GM12801 (cell line): ENCODE data around the gene NAGS.

ENCODE experiments used
- TF ChIP-seq, protein P1 (sequence below): IDR thresholded peaks from one replicate; pipeline ENCODE4 v1.5.1; 2011; ENCODE audit warnings: control low read depth; ENCODE audit not compliant: insufficient read length; ENCODE audit errors: extremely low read depth

Gene NAGS

GRCh38 chr17:43992641-43993040 is 11.8 kb upstream of the NAGS start:
- TF ChIP-seq, protein P1, sequence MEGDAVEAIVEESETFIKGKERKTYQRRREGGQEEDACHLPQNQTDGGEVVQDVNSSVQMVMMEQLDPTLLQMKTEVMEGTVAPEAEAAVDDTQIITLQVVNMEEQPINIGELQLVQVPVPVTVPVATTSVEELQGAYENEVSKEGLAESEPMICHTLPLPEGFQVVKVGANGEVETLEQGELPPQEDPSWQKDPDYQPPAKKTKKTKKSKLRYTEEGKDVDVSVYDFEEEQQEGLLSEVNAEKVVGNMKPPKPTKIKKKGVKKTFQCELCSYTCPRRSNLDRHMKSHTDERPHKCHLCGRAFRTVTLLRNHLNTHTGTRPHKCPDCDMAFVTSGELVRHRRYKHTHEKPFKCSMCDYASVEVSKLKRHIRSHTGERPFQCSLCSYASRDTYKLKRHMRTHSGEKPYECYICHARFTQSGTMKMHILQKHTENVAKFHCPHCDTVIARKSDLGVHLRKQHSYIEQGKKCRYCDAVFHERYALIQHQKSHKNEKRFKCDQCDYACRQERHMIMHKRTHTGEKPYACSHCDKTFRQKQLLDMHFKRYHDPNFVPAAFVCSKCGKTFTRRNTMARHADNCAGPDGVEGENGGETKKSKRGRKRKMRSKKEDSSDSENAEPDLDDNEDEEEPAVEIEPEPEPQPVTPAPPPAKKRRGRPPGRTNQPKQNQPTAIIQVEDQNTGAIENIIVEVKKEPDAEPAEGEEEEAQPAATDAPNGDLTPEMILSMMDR, result no peak

DNA sequence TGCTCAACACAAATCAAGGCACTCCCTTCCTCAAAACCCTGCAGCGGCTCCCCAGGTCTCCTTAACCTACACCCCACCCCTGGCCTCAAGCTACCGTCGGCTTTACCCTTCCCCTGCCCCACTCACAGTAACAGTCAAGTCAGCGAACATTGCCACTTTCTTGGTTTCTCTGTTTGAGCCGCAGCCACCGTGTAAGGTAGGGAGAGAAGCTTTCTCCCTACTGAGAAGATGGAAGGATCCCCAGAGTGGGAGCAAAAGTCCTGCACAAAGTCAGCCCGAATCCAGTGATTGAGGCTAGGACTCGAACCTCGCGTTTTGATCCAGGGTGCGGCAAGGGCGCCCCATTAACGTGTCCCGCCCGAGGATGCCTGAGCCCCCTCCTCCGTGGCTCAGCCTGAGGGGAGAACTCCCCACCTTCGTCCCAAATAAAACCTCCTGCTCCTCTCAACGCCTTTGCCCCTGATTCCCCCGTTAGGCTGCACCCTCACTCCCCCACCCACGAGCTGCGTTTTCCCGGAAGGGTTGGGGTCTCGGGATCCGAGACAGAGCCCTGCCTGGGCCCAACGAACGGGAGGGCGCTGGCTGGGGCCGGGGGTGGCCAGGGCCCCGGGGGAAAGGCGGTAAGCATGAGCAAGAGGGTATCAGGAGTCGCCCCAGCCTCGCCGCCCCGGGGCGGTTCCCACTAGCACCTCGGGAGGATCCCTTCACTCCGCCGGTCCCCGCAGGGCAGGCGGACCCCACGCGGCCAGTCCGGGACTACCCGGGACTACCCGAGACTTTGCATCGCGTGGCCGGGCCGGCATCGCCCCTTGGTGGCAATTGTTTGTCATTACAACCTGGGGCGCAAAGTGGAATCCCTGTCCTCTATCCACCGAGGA is 9.9 kb upstream of the NAGS start:
- TF ChIP-seq, protein P1, result no peak

DNA sequence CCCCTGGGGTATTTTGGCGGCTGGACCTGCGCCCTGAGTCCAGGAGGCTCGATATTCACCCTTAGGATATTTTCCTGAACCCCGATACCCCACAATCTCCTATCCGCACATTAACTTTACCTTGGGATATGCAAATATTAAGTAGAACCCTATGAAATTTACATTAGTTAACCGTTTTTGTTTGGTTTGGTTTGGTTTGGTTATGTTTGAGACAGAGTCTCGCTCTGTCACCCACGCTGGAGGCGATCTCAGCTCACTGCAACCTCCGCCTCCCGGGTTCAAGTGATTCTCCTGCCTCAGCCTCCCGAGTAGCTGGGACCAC is 9.3 kb upstream of the NAGS start:
- TF ChIP-seq, protein P1, result no peak

GRCh38 chr17:43998552-43998951 is 5.9 kb upstream of the NAGS start:
- TF ChIP-seq, protein P1, result no peak

- TF ChIP-seq, protein P1, result no peak
Observed at GRCh38 chr17:43999024-43999423, 5.4 kb upstream of the NAGS start.

- TF ChIP-seq, protein P1, result no peak
Observed at GRCh38 chr17:44000141-44000860, 4.1 kb upstream of the NAGS start.

DNA sequence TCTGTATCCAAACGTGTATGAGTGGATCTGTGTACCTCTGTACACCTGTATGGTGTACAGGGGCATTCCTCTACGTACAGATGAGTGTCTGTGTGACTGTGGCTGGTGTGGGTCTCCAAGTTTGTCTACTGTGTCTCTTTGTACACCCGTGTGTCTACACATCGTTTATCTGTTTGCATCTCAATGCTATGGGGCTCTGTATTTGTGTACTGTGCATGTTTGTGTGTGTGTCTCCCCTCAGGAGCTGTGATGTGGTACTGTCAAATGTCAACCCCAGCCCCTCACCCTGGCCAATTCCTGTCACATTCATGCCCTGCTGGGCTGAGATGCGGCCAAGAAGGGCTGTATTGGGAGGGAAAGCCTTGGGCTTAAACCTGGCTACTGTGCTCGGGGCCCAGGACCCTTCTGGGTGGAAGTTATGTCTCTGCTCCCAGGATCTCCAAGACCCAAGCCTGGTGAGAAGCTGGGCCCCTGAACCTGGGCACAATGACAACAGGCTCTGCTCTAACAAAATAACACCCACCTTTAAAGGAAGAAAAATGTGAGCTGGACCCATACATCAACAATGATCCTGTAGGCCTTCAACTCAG is 3.5 kb upstream of the NAGS start:
- TF ChIP-seq, protein P1, result no peak
